ENCODE measurements around the gene PCBP3. TPM values are rescaled to one million over a fixed set of nuclear protein-coding genes. Genes with fewer than 3 reads are reported as not detected.

PCBP3 gene
- total RNA-seq, 2 experiments from 2014 or later = 1.9 to 2.2 TPM

- H3K27me3 Mint-ChIP-seq = no peaks in the 10 kb centered on the region
- H3K4me1 Mint-ChIP-seq (ENCODE audit: low read depth) = peaks cover 36% of the 10 kb centered on the region
- H3K27ac Mint-ChIP-seq = peak overlapping the region; percentile 50
- ATAC-seq = no peak
- TF ChIP-seq CTCF (IDR thresholded peaks at IDR 0.05) = no peak
- no peaks in the 10 kb centered on the region for H3K9me3 Mint-ChIP-seq
- no peak overlapping the region for H3K4me3 Mint-ChIP-seq
- CTCF ChIA-PET = interaction anchor here (0.6 kb wide), 1 partner anchor 10 kb away, joined by 3 read pairs; no protein-coding TSS in a partner anchor
- POLR2A ChIA-PET = interaction anchor here (0.8 kb wide), 1 partner anchor 15 kb away, joined by 3 read pairs; no protein-coding TSS in a partner anchor
- intact Hi-C loops (cut with micrococcal nuclease) = no loop called here
- H3K36me3 Mint-ChIP-seq (ENCODE audit: low read depth) = no peaks in the 10 kb centered on the region
- DNase-seq = no peak
Observed at GRCh38 chr21:45764792-45765191, 121.3 kb downstream of the PCBP3 start.

GRCh38 chr21:45765375-45765774 lies 121.8 kb downstream of the PCBP3 start:
- TF ChIP-seq CTCF (IDR thresholded peaks at IDR 0.05) = no peak
- CTCF ChIA-PET = no interaction called here
- ATAC-seq (no peak), DNase-seq (no peak)
- Mint-ChIP-seq H3K9me3 (no peaks in the 10 kb centered on the region), H3K4me3 (no peak overlapping the region), H3K27me3 (no peaks in the 10 kb centered on the region), H3K27ac (no peak overlapping the region), H3K4me1 (ENCODE audit: low read depth) (peaks cover 40% of the 10 kb centered on the region), H3K36me3 (ENCODE audit: low read depth) (no peaks in the 10 kb centered on the region)
- intact Hi-C loops (cut with micrococcal nuclease) = no loop called here
- POLR2A ChIA-PET = interaction anchor here (0.8 kb wide), 1 partner anchor 16 kb away, joined by 3 read pairs; no protein-coding TSS in a partner anchor

GRCh38 chr21:45766055-45766454 lies 122.5 kb downstream of the PCBP3 start:
- Mint-ChIP-seq H3K36me3 (ENCODE audit: low read depth) (no peaks in the 10 kb centered on the region), H3K4me3 (no peak overlapping the region), H3K4me1 (ENCODE audit: low read depth) (peaks cover 41% of the 10 kb centered on the region), H3K9me3 (no peaks in the 10 kb centered on the region), H3K27me3 (no peaks in the 10 kb centered on the region), H3K27ac (peak overlapping the region; percentile 89)
- intact Hi-C loops (cut with micrococcal nuclease) = no loop called here
- CTCF ChIA-PET = interaction anchor here (1.2 kb wide), 1 partner anchor 25 kb away, joined by 4 read pairs; no protein-coding TSS in a partner anchor
- ATAC-seq (no peak), DNase-seq (no peak)
- POLR2A ChIA-PET = no interaction called here
- no peak for TF ChIP-seq CTCF (IDR thresholded peaks at IDR 0.05)

DNA sequence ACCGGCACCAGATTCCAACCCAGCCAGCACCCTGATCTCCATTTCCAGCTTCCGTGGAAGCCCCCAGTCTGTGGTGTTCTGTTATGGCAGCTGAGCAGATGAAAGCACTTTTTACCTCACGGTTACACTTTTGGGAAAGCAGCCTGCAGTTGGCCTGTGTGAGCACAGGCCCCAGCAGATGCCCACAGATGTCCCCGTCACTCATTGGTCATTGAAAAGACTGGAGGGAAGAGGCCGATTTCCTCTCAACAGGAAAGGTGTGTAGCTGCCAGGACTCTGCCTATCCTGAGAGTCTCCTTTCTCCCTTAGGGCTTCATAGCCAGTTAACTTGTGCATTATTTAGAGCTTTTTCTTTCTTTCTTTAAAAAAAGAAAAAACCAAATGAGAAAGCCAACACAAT lies 123.0 kb downstream of the PCBP3 start:
- Mint-ChIP-seq H3K4me1 (ENCODE audit: low read depth) (peaks cover 41% of the 10 kb centered on the region), H3K4me3 (no peak overlapping the region)

More for the DNA sequence above, 123.0 kb downstream of the PCBP3 start:
- ChIA-PET CTCF (interaction anchor here (1.2 to 1.3 kb wide), 2 partner anchors 25 to 53 kb away, joined by 4 read pairs; no protein-coding TSS in a partner anchor), POLR2A (interaction anchor here (0.6 to 0.7 kb wide), 2 partner anchors 43 to 67 kb away, joined by 3 read pairs; no protein-coding TSS in a partner anchor)
- intact Hi-C loops (cut with micrococcal nuclease) = no loop called here
- H3K27me3 Mint-ChIP-seq = no peaks in the 10 kb centered on the region
- H3K9me3 Mint-ChIP-seq = no peaks in the 10 kb centered on the region
- no peak for TF ChIP-seq CTCF (IDR thresholded peaks at IDR 0.05)
- no peak for DNase-seq
- H3K36me3 Mint-ChIP-seq (ENCODE audit: low read depth) = no peaks in the 10 kb centered on the region
- no peak for ATAC-seq
- peak overlapping the region; percentile 89 for H3K27ac Mint-ChIP-seq
